OCI-LY1 (cell line): ENCODE data around the gene CATSPER3.
A peak's percentile ranks its signal among the peaks of the same experiment; 100 is the strongest.

Experiments
- H2AFZ ChIP-seq: fragments of 200-600 bp; sonication (generic), shearing (Covaris generic); 2 replicates; pipeline ENCODE4 v1.6.0; 2014; ENCODE audit warnings: antibody characterized with exemption, mild to moderate bottlenecking, low read length
- H3F3A ChIP-seq: fragments of 200-600 bp; sonication (generic), shearing (Covaris generic); 2 replicates; pipeline ENCODE4 v1.6.0; 2014; ENCODE audit warnings: mild to moderate bottlenecking, antibody characterized with exemption, low read length, moderate library complexity; ENCODE audit not compliant: insufficient read depth
- H3K27ac ChIP-seq: fragments of 200-600 bp; sonication (generic); 2 replicates; pipeline ENCODE4 v1.5.1; 2014; ENCODE audit warnings: low read length, mixed run types, mild to moderate bottlenecking, low read depth; ENCODE audit not compliant: poor library complexity, severe bottlenecking
- H3K27me3 ChIP-seq: fragments of 200-600 bp; sonication (generic); 2 replicates; pipeline ENCODE4 v1.6.0; 2014; ENCODE audit warnings: antibody characterized with exemption, mild to moderate bottlenecking, low read length, moderate library complexity; ENCODE audit not compliant: insufficient read depth
- H3K36me3 ChIP-seq: fragments of 200-600 bp; sonication (generic); 2 replicates; pipeline ENCODE4 v1.6.1; 2014; ENCODE audit warnings: mild to moderate bottlenecking, antibody characterized with exemption, low read length, moderate library complexity, mixed read lengths; ENCODE audit not compliant: insufficient read depth
- H3K4me1 ChIP-seq: fragments of 200-600 bp; sonication (generic); 2 replicates; pipeline ENCODE4 v1.5.1; 2014; ENCODE audit warnings: mild to moderate bottlenecking, low read length, moderate library complexity; ENCODE audit not compliant: insufficient read depth, severe bottlenecking
- H3K4me2 ChIP-seq: fragments of 200-600 bp; sonication (generic), shearing (Covaris generic); 2 replicates; pipeline ENCODE4 v1.6.1; 2014; ENCODE audit warnings: low read length
- H3K4me3 ChIP-seq: fragments of 200-600 bp; sonication (generic); 2 replicates; pipeline ENCODE4 v1.5.1; 2014; ENCODE audit warnings: low read length, low read depth, mild to moderate bottlenecking, mixed read lengths; ENCODE audit not compliant: poor library complexity, severe bottlenecking
- H3K79me2 ChIP-seq: fragments of 200-600 bp; shearing (Covaris generic); 2 replicates; pipeline ENCODE4 v1.6.1; 2016; ENCODE audit warnings: mixed run types, low read length, mixed read lengths; ENCODE audit not compliant: insufficient read depth
- H3K9ac ChIP-seq: fragments of 200-600 bp; sonication (generic), shearing (Covaris generic); 2 replicates; pipeline ENCODE4 v1.6.1; 2014; ENCODE audit warnings: mild to moderate bottlenecking, low read length, mixed read lengths
- H3K9me2 ChIP-seq: fragments of 200-600 bp; sonication (generic), shearing (Covaris generic); 2 replicates; pipeline ENCODE4 v1.6.1; 2014; ENCODE audit warnings: low read depth, mild to moderate bottlenecking, low read length, mixed read lengths
- H3K9me3 ChIP-seq: fragments of 200-600 bp; shearing (Covaris generic); 2 replicates; pipeline ENCODE4 v1.6.1; 2014; ENCODE audit warnings: low read length, mixed read lengths
- H4K20me1 ChIP-seq: fragments of 200-600 bp; sonication (generic), shearing (Covaris generic); 2 replicates; pipeline ENCODE4 v1.6.0; 2016; ENCODE audit warnings: mild to moderate bottlenecking, low read length; ENCODE audit not compliant: insufficient read depth
- EZH2 ChIP-seq: fragments of 200-600 bp; sonication (generic), shearing (Covaris generic); IDR thresholded peaks from 2 replicates; pipeline ENCODE4 v1.8.0; 2017; ENCODE audit warnings: borderline replicate concordance, mixed run types, mild to moderate bottlenecking, antibody characterized with exemption, low read length, moderate library complexity, mixed read lengths
- TF ChIP-seq, protein P1 (sequence below): fragments of 200-600 bp; sonication (generic), shearing (Covaris generic); IDR thresholded peaks from 2 replicates; pipeline ENCODE4 v1.5.1; 2017; ENCODE audit warnings: mild to moderate bottlenecking, antibody characterized with exemption, low read length, moderate library complexity, mixed read lengths

Gene CATSPER3

DNA sequence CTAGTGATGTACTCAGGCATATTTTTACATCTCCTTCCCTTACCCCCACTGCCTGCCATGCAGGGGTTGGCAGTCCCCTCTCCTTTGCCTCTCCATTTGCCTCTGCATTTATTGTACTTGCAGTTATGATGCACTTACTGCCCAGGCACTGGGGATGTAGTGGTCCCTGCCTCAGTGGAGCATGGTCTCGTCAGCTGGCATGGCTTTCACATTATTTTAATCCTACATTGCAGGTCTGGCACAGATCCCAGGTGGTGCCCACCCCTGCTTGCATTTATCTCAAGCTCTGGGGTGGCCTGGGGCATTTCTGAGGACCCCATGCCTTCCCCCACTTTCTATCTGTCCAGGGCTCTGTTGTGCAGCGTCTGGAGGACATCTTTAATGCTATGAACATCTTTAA is 89.5 kb downstream of the CATSPER3 start:
- no peaks in the 10 kb centered on the region for H3K79me2 ChIP-seq
- no peaks in the 10 kb centered on the region for H3K9me3 ChIP-seq
- H4K20me1 ChIP-seq = no peaks in the 10 kb centered on the region
- no peak overlapping the region for H3K4me2 ChIP-seq
- H3K27ac ChIP-seq = no peak overlapping the region
- H3K9me2 ChIP-seq = no peaks in the 10 kb centered on the region
- no peaks in the 10 kb centered on the region for H3F3A ChIP-seq
- peaks cover 39% of the 10 kb centered on the region for H3K4me1 ChIP-seq
- no peak overlapping the region for H3K4me3 ChIP-seq
- H3K27me3 ChIP-seq = no peaks in the 10 kb centered on the region
- H2AFZ ChIP-seq = no peak overlapping the region
- TF ChIP-seq EZH2 = no peak
- TF ChIP-seq, protein P1, sequence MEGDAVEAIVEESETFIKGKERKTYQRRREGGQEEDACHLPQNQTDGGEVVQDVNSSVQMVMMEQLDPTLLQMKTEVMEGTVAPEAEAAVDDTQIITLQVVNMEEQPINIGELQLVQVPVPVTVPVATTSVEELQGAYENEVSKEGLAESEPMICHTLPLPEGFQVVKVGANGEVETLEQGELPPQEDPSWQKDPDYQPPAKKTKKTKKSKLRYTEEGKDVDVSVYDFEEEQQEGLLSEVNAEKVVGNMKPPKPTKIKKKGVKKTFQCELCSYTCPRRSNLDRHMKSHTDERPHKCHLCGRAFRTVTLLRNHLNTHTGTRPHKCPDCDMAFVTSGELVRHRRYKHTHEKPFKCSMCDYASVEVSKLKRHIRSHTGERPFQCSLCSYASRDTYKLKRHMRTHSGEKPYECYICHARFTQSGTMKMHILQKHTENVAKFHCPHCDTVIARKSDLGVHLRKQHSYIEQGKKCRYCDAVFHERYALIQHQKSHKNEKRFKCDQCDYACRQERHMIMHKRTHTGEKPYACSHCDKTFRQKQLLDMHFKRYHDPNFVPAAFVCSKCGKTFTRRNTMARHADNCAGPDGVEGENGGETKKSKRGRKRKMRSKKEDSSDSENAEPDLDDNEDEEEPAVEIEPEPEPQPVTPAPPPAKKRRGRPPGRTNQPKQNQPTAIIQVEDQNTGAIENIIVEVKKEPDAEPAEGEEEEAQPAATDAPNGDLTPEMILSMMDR = no peak
- H3K9ac ChIP-seq = no peak overlapping the region
- H3K36me3 ChIP-seq = no peaks in the 10 kb centered on the region

DNA sequence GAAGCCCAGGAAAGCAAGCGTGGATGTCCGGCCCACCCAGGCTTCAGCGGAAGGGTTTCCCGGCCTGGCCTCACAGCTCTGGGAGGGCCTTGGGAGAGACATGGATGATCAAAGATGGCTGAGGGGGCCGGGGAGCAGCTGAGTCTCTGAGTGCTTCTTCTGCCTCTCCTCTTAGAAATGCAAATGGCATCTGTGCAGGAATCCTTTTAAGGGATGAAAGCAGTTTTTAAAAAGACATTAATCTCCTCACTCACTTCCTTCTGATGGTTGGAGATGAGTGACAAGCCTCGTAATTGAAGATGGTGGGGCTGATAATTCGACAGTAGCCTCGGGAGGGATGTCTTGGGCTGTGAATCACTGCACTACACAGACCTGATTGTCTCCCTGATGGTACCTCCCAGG is 90.6 kb downstream of the CATSPER3 start:
- Histone ChIP-seq H3K9ac (no peak overlapping the region), H3K4me3 (no peak overlapping the region), H3K27me3 (no peaks in the 10 kb centered on the region), H3K4me1 (peaks cover 28% of the 10 kb centered on the region), H3K9me2 (no peaks in the 10 kb centered on the region), H3K27ac (no peak overlapping the region), H4K20me1 (no peaks in the 10 kb centered on the region), H3F3A (no peaks in the 10 kb centered on the region), H3K79me2 (no peaks in the 10 kb centered on the region), H2AFZ (no peak overlapping the region), H3K4me2 (no peak overlapping the region), H3K9me3 (no peaks in the 10 kb centered on the region), H3K36me3 (no peaks in the 10 kb centered on the region)
- no peak for TF ChIP-seq EZH2
- TF ChIP-seq, protein P1 = no peak

DNA sequence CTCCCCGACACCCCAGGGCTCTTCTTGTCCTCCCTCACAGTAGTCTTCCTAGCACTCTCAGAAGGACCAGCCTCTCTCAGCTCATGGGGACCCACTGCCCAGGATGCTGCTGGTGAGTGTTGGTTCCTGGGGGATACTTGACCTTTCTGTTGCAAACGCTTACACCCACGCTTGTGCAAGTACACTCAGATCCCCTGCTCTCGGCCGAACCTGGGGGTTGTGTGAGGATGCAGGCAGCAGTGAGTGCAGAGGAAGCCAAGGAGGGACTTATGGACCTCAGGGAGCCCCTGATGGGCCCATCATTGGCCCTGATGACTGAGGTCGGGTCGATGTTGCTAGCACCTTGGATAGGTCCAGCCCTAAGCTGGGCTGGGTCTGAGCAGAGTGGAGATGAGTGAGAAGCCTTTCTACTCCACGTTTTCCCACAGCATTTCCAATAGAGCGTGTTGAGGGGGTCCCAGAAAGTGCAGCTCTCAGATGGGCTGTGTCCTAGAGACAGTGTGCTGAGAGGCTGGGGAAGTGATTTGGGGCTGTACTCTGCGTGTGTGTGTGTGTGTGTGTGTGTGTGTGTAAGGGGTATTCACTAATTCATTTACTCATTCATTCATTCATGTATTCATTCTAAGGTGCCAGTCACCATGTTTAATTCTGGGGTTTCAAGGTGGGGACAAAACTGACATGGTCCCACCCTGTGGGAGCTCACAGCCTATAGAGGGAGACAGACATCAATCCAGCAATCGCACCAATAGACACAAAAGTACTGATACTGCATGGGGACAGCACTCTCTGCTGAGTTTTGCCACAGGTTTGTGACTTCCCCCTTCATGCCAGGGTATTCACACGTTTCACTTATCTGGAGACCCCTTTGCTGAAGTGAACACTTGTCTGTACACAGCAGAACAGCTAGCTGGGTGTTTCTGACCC is 91.6 kb downstream of the CATSPER3 start:
- Histone ChIP-seq H3K9ac (no peak overlapping the region), H3K4me3 (no peak overlapping the region), H3K4me2 (no peak overlapping the region), H3K9me3 (no peaks in the 10 kb centered on the region), H4K20me1 (no peaks in the 10 kb centered on the region), H3K79me2 (no peaks in the 10 kb centered on the region), H2AFZ (no peak overlapping the region), H3F3A (no peaks in the 10 kb centered on the region), H3K27ac (no peak overlapping the region), H3K27me3 (no peaks in the 10 kb centered on the region), H3K36me3 (no peaks in the 10 kb centered on the region), H3K4me1 (peaks cover 19% of the 10 kb centered on the region), H3K9me2 (no peaks in the 10 kb centered on the region)
- no peak for TF ChIP-seq EZH2
- TF ChIP-seq, protein P1 = peak; percentile 41; the same call in 1 of the 2 replicates
